ENCODE measurements around the gene GREB1. TPM values are rescaled to one million over a fixed set of nuclear protein-coding genes. Genes with fewer than 3 reads are reported as not detected.

Gene GREB1
- polyA plus RNA-seq, 1 of the 3 experiments (the other 2 are of a cell fraction), result 2.9 TPM

GRCh38 chr2:11658208-11659114 lies 124.6 kb downstream of the GREB1 start:
- H3K4me3 ChIP-seq (ENCODE audit: low read depth in 2 of 2, low read length in 1 of 2), result no peak overlapping the region
- no peak overlapping the region for H2AFZ ChIP-seq (ENCODE audit: low read depth)
- H3K9me3 ChIP-seq, result no peaks in the 10 kb centered on the region; the same call in 1 of the 2 replicates
- ChIA-PET CTCF (interaction anchor here (0.6 to 2.2 kb wide), 5 partner anchors 8 to 74 kb away, joined by 3 to 5 read pairs (median 4); no protein-coding TSS in a partner anchor), POLR2A (no interaction called here)
- WGBS (ENCODE audit: low lambda C conversion rate), result 68% methylated on average over 19 of the region's 19 CpGs
- H3K9me2 ChIP-seq, result no peaks in the 10 kb centered on the region
- no peaks in the 10 kb centered on the region; a peak in 1 of 4 replicates for H3K4me1 ChIP-seq (ENCODE audit: control insufficient read depth in 1 of 2, insufficient read depth in 2 of 2, low read depth in 1 of 2, low read length in 1 of 2)
- H3K4me2 ChIP-seq, result no peak overlapping the region
- H3K36me3 ChIP-seq (replicated peaks in 1 of 2; ENCODE audit: control insufficient read depth in 1 of 2, insufficient read depth in 2 of 2, low read length in 1 of 2), result no peaks in the 10 kb centered on the region
- H4K20me1 ChIP-seq (ENCODE audit: insufficient read depth), result no peaks in the 10 kb centered on the region
- TF ChIP-seq PBX3 (IDR thresholded peaks at IDR 0.05), result no peak
- no peak for TF ChIP-seq EZH2phosphoT487 (IDR thresholded peaks at IDR 0.05; ENCODE audit: borderline replicate concordance, low read depth)
- TF ChIP-seq TEAD4 (IDR thresholded peaks at IDR 0.05; ENCODE audit: borderline replicate concordance, insufficient read depth), result no peak
- TF ChIP-seq FOSL2 (IDR thresholded peaks at IDR 0.05; ENCODE audit: borderline replicate concordance, low read depth), result no peak
- no peak for TF ChIP-seq CTCF (IDR thresholded peaks at IDR 0.05)
- TF ChIP-seq RXRA (IDR thresholded peaks at IDR 0.05; ENCODE audit: borderline replicate concordance, low read depth), result no peak
- no peak for TF ChIP-seq REST (IDR thresholded peaks at IDR 0.05; ENCODE audit: low read depth, low read length)
- TF ChIP-seq POLR2AphosphoS5 (IDR thresholded peaks at IDR 0.05; ENCODE audit: low read depth, low read length), result no peak
- no peak for TF ChIP-seq RAD21 (IDR thresholded peaks at IDR 0.05; ENCODE audit: low read length)
- no peak for TF ChIP-seq EP300 (IDR thresholded peaks at IDR 0.05; ENCODE audit: borderline replicate concordance in 1 of 2, low read depth in 1 of 2, low read length in 1 of 2)
- H3K9ac ChIP-seq, result no peak overlapping the region
- no peaks in the 10 kb centered on the region for H3F3A ChIP-seq (replicated peaks; ENCODE audit: insufficient read depth)
- DNase-seq, result no peak
- H3K27me3 ChIP-seq (ENCODE audit: insufficient read depth), result no peaks in the 10 kb centered on the region; the same call in 1 of the 2 replicates
- H3K79me2 ChIP-seq (ENCODE audit: insufficient read depth), result no peaks in the 10 kb centered on the region
- no peak overlapping the region for H3K27ac ChIP-seq (ENCODE audit: low read depth in 2 of 2, low read length in 1 of 2)
